ENCODE results near the gene SAFB2. TPM values are rescaled to one million over a fixed set of nuclear protein-coding genes. Genes with fewer than 3 reads are reported as not detected.
A peak's percentile ranks its signal among the peaks of the same experiment; 100 is the strongest.

SAFB2 gene
- total and polyA plus RNA-seq, 7 donors, result 22.2 to 80.0 (median 35.1) TPM

DNA sequence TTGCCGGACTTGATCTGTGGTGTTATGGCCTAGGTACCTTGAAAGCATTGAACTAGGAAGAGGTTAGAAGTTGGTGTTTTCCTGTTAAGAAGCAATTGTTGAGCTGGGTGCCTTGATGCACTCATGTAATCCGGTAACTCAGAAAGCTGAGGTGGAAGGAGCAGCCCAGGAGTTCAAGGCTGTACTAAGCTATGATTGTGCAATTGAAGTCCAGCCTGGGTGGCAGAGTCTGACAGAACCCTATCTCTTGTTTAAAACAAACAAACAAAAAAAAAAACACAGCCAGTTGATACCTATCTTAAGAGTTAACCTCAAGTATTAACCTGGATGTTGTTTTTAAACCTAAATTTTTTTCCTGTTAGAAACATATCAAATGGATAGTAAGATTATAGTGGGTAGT lies 19.6 kb upstream of the SAFB2 start:
- Histone ChIP-seq H3K9me3 (no peaks in the 10 kb centered on the region), H3K4me3 (no peak overlapping the region), H3K27me3 (no peaks in the 10 kb centered on the region), H3K4me1 (peaks cover 0 to 15% (median 14%) of the 10 kb centered on the region in 4 donors), H3K36me3 (peaks cover 12 to 60% (median 29%) of the 10 kb centered on the region in 4 donors), H3K27ac (no peak overlapping the region)
- DNase-seq, result peak; percentile 36
- 92 to 95% methylated on average over 2 of the region's 2 CpGs for WGBS, 2 donors
- TF ChIP-seq EP300 (IDR thresholded peaks at IDR 0.05) (no peak), POLR2A (IDR thresholded peaks at IDR 0.05) (no peak), CTCF (IDR thresholded peaks at IDR 0.05) (no peak), POLR2AphosphoS5 (IDR thresholded peaks at IDR 0.05) (no peak)
- intact Hi-C loops (cut with DNase I), result no loop called here

- peak; percentile 15 for DNase-seq
- H3K27ac ChIP-seq, result no peak overlapping the region
- H3K27me3 ChIP-seq, result no peaks in the 10 kb centered on the region
- WGBS, 2 donors, result 91 to 96% methylated on average over 4 of the region's 4 CpGs
- TF ChIP-seq EP300 (IDR thresholded peaks at IDR 0.05), result no peak
- TF ChIP-seq CTCF (IDR thresholded peaks at IDR 0.05), result no peak
- TF ChIP-seq POLR2A (IDR thresholded peaks at IDR 0.05), result no peak
- no peak for TF ChIP-seq POLR2AphosphoS5 (IDR thresholded peaks at IDR 0.05)
- peaks cover 0 to 21% (median 16%) of the 10 kb centered on the region in 4 donors for H3K4me1 ChIP-seq
- no peak overlapping the region for H3K4me3 ChIP-seq
- H3K36me3 ChIP-seq, result peaks cover 8 to 50% (median 20%) of the 10 kb centered on the region in 4 donors
- intact Hi-C loops (cut with DNase I), result no loop called here
- H3K9me3 ChIP-seq, result no peaks in the 10 kb centered on the region
These were observed 18.6 kb upstream of the SAFB2 start for GRCh38 chr19:5641171-5641570.

GRCh38 chr19:5637971-5638370 lies 15.4 kb upstream of the SAFB2 start:
- Histone ChIP-seq H3K9me3 (no peaks in the 10 kb centered on the region), H3K27me3 (no peaks in the 10 kb centered on the region), H3K36me3 (peaks cover 0 to 18% (median 8%) of the 10 kb centered on the region in 4 donors), H3K4me1 (peaks cover 0 to 41% (median 33%) of the 10 kb centered on the region in 4 donors), H3K4me3 (no peak overlapping the region), H3K27ac (peak overlapping the region in 1 of 4 donors; percentile 63)
- peak; percentile 18 for DNase-seq
- intact Hi-C loops (cut with DNase I), result no loop called here
- WGBS, 2 donors, result 70 to 78% methylated on average over 1 of the region's 1 CpG
- TF ChIP-seq POLR2AphosphoS5 (IDR thresholded peaks at IDR 0.05), result no peak
- TF ChIP-seq EP300 (IDR thresholded peaks at IDR 0.05), result no peak
- TF ChIP-seq POLR2A (IDR thresholded peaks at IDR 0.05), result no peak
- no peak for TF ChIP-seq CTCF (IDR thresholded peaks at IDR 0.05)

DNA sequence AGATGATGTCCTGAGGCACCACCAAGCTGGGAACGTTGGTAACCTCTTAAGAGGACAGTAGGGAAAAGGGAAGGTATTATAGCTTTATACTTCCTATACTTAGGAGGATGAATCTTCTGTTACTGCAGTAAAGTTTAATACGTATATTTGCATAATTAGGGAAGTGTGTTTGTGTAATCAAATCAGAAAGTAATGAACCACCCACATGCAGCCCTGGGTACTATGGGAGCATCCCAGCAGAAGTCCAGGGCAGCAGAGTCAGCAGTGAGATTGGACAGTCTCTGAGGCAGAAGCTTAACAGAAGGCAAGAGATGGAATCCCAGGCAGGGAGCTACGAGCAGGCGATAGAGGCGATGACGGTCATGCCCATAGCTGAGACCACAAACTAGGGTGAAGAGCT lies 12.9 kb upstream of the SAFB2 start:
- Histone ChIP-seq H3K36me3 (peaks cover 0 to 1% (median 0%) of the 10 kb centered on the region in 4 donors), H3K4me1 (peaks cover 0 to 66% (median 57%) of the 10 kb centered on the region in 4 donors), H3K4me3 (no peak overlapping the region), H3K27ac (no peak overlapping the region), H3K27me3 (no peaks in the 10 kb centered on the region), H3K9me3 (no peaks in the 10 kb centered on the region)
- 82 to 83% methylated on average over 6 of the region's 6 CpGs for whole genome bisulfite sequencing, 2 donors
- no peak for TF ChIP-seq EP300 (IDR thresholded peaks at IDR 0.05)
- no peak for TF ChIP-seq POLR2AphosphoS5 (IDR thresholded peaks at IDR 0.05)
- no peak for TF ChIP-seq POLR2A (IDR thresholded peaks at IDR 0.05)
- TF ChIP-seq CTCF (IDR thresholded peaks at IDR 0.05), result no peak
- intact Hi-C loops (cut with DNase I), result no loop called here
- DNase-seq, result no peak

DNA sequence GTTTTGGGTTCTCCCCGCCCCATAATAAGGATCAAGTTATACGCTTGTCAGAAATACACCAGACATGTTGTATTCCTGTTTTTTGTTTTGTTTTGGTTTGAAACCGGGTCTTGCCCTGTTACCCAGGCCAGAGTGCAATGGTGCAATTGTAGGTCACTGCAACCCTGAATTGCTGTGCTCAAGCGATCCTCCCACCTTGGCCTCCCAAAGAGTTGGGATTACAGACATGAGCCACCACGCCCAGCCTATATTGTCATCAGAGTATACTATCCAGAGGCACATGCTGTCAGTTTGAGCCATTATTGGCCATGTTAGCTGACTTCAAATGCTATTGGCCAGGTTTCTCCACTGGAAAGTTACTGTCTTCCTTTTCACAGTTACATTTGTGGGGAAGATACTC lies 10.1 kb upstream of the SAFB2 start:
- H3K36me3 ChIP-seq, result peaks cover 0 to 29% (median 5%) of the 10 kb centered on the region in 4 donors
- H3K27ac ChIP-seq, result peak overlapping the region in 3 of 4 donors; percentile 2 to 49 (median 12)
- peaks cover 0 to 90% (median 76%) of the 10 kb centered on the region in 4 donors for H3K4me1 ChIP-seq
- intact Hi-C loops (cut with DNase I), result no loop called here
- no peak for TF ChIP-seq EP300 (IDR thresholded peaks at IDR 0.05)
- peak in 2 of 4 donors; percentile 24 to 32 for TF ChIP-seq POLR2AphosphoS5 (IDR thresholded peaks at IDR 0.05)
- TF ChIP-seq POLR2A (IDR thresholded peaks at IDR 0.05), result no peak
- TF ChIP-seq CTCF (IDR thresholded peaks at IDR 0.05), result no peak
- no peak for DNase-seq
- 76 to 85% methylated on average over 5 of the region's 5 CpGs for WGBS, 2 donors
- H3K9me3 ChIP-seq, result no peaks in the 10 kb centered on the region
- no peak overlapping the region for H3K4me3 ChIP-seq
- no peaks in the 10 kb centered on the region for H3K27me3 ChIP-seq
